Liver (tissue), 3 donors: ENCODE measurements around the gene NFIA.

Source experiments
- EGR1 ChIP-seq, 2 donors: IDR thresholded peaks; 2 replicates each; pipeline ENCODE4 v1.6.1; 2016 to 2018; ENCODE audit warnings: antibody characterized with exemption in 2 of 2, low read depth in 2 of 2
- FOXA1 ChIP-seq: IDR thresholded peaks from 2 replicates; pipeline ENCODE4 v1.6.1; 2016; ENCODE audit warnings: antibody characterized with exemption
- GABPA ChIP-seq, 2 donors: IDR thresholded peaks in 1 of 2; conservative IDR thresholded peaks in 1 of 2; 2 replicates each; pipeline ENCODE4 v1.6.1; 2016; ENCODE audit warnings: antibody characterized with exemption in 2 of 2, mild to moderate bottlenecking in 1 of 2, moderate library complexity in 1 of 2
- JUND ChIP-seq, 2 donors: IDR thresholded peaks; 2 replicates each; pipeline ENCODE4 v1.6.1; 2016; ENCODE audit warnings: antibody characterized with exemption in 2 of 2
- RAD21 ChIP-seq, 2 donors: IDR thresholded peaks; 2 replicates each; pipeline ENCODE4 v1.6.1; 2016; ENCODE audit warnings: antibody characterized with exemption in 2 of 2, mild to moderate bottlenecking in 2 of 2
- RXRA ChIP-seq, 2 donors: IDR thresholded peaks; 2 replicates each; pipeline ENCODE4 v1.6.1; 2017 to 2018; ENCODE audit warnings: antibody characterized with exemption in 2 of 2, mild to moderate bottlenecking in 1 of 2
- SP1 ChIP-seq: IDR thresholded peaks from 2 replicates; pipeline ENCODE4 v1.6.1; 2018; ENCODE audit warnings: antibody characterized with exemption, mild to moderate bottlenecking
- TAF1 ChIP-seq: conservative IDR thresholded peaks from 2 replicates; pipeline ENCODE4 v1.6.1; 2016; ENCODE audit warnings: antibody characterized with exemption, mild to moderate bottlenecking
- TF ChIP-seq, protein P1 (sequence below): fragments of 150-350 bp; IDR thresholded peaks from 2 replicates; pipeline ENCODE4 v1.5.1; 2017; ENCODE audit warnings: improper control_type of control experiment, low read depth, low read length; ENCODE audit not compliant: missing input control
- TF ChIP-seq, protein P2 (sequence below): IDR thresholded peaks from 2 replicates; pipeline ENCODE4 v1.6.1; 2016; ENCODE audit warnings: antibody characterized with exemption
- TF ChIP-seq, protein P3 (sequence below): IDR thresholded peaks from 2 replicates; pipeline ENCODE4 v1.6.1; 2016; ENCODE audit warnings: antibody characterized with exemption
- donor health status: healthy.
- donor health status: healthy.

DNA sequence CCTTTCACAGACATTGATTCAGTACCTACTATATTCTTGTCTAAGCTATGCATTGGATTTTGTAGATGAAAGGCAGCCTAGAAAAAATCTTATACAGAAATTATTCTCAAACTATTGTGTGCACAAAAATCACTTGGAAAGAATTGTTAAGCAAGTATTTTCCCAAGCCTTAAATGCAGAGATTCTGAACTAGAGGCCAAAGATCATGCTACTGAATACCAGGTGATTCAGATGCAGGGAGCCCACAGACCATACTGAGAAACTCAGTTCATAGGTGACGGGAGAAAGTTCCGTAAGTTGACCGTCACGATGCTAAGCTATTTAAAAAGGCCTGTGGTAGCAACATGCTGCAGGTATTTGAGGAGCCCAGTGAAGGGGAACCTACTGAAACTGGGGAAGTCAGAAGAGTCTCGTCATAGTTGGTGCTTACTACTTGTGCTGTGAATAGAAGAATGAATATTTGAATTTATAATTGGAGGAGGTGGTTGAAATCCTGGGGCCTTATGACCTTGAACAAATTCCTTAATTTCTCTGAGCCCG is 150.8 kb downstream of the NFIA start:
- TF ChIP-seq, protein P1, sequence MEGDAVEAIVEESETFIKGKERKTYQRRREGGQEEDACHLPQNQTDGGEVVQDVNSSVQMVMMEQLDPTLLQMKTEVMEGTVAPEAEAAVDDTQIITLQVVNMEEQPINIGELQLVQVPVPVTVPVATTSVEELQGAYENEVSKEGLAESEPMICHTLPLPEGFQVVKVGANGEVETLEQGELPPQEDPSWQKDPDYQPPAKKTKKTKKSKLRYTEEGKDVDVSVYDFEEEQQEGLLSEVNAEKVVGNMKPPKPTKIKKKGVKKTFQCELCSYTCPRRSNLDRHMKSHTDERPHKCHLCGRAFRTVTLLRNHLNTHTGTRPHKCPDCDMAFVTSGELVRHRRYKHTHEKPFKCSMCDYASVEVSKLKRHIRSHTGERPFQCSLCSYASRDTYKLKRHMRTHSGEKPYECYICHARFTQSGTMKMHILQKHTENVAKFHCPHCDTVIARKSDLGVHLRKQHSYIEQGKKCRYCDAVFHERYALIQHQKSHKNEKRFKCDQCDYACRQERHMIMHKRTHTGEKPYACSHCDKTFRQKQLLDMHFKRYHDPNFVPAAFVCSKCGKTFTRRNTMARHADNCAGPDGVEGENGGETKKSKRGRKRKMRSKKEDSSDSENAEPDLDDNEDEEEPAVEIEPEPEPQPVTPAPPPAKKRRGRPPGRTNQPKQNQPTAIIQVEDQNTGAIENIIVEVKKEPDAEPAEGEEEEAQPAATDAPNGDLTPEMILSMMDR: no peak
- no peak for TF ChIP-seq TAF1
- no peak for TF ChIP-seq FOXA1
- no peak for TF ChIP-seq RAD21 (IDR thresholded peaks at IDR 0.05)
- no peak for TF ChIP-seq EGR1 (IDR thresholded peaks at IDR 0.05; ENCODE audit: low read depth in 2 of 2)
- no peak for TF ChIP-seq JUND (IDR thresholded peaks at IDR 0.05)
- TF ChIP-seq RXRA (IDR thresholded peaks at IDR 0.05): no peak
- TF ChIP-seq, protein P2, sequence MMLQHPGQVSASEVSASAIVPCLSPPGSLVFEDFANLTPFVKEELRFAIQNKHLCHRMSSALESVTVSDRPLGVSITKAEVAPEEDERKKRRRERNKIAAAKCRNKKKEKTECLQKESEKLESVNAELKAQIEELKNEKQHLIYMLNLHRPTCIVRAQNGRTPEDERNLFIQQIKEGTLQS: no peak
- TF ChIP-seq GABPA (IDR thresholded peaks at IDR 0.05 in 1 of 2, conservative IDR thresholded peaks at IDR 0.05 in 1 of 2): no peak
- TF ChIP-seq, protein P3, sequence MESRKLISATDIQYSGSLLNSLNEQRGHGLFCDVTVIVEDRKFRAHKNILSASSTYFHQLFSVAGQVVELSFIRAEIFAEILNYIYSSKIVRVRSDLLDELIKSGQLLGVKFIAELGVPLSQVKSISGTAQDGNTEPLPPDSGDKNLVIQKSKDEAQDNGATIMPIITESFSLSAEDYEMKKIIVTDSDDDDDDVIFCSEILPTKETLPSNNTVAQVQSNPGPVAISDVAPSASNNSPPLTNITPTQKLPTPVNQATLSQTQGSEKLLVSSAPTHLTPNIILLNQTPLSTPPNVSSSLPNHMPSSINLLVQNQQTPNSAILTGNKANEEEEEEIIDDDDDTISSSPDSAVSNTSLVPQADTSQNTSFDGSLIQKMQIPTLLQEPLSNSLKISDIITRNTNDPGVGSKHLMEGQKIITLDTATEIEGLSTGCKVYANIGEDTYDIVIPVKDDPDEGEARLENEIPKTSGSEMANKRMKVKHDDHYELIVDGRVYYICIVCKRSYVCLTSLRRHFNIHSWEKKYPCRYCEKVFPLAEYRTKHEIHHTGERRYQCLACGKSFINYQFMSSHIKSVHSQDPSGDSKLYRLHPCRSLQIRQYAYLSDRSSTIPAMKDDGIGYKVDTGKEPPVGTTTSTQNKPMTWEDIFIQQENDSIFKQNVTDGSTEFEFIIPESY: no peak
- TF ChIP-seq SP1: no peak
